Smooth muscle cell of the coronary artery (primary cell): ENCODE measurements around the gene MBD3L4. TPM values are rescaled to one million over a fixed set of nuclear protein-coding genes. Genes with fewer than 3 reads are reported as not detected.

Experiments used
- total RNA-seq: library from RNA; depleted of rRNA; stranded (reverse); fragments of >200 nt; gene quantifications from 2 replicates; pipeline ENCODE4 v1.2.3, GENCODE V29; 2014; ENCODE audit warnings: low replicate concordance

The MBD3L4 gene
- not detected in 2 replicates for total RNA-seq

DNA sequence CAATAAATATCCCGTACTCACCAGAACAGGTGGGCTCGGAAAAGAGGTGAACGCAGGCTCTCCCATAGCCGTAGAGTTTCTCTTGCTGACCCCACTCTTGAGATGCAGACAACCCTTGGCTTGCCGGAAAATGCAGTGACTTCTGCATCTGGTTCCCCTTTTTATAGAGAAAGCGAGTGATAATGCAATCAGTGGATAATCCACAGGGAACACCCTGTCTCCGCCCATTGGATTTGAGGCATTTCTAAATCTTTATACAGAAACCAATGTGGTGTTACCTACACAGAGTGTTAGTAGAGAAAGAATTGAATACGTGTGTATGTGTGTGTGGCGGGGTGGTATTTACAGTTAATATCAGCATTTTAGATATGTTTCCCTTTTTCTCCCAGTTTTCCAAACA is at the start of gene MBD3L4:
Gene MBD3L4 (minus strand): TSS at position 101 of the 400 bp plus-strand sequence. CDS start 35 bp downstream, at position 66.

DNA sequence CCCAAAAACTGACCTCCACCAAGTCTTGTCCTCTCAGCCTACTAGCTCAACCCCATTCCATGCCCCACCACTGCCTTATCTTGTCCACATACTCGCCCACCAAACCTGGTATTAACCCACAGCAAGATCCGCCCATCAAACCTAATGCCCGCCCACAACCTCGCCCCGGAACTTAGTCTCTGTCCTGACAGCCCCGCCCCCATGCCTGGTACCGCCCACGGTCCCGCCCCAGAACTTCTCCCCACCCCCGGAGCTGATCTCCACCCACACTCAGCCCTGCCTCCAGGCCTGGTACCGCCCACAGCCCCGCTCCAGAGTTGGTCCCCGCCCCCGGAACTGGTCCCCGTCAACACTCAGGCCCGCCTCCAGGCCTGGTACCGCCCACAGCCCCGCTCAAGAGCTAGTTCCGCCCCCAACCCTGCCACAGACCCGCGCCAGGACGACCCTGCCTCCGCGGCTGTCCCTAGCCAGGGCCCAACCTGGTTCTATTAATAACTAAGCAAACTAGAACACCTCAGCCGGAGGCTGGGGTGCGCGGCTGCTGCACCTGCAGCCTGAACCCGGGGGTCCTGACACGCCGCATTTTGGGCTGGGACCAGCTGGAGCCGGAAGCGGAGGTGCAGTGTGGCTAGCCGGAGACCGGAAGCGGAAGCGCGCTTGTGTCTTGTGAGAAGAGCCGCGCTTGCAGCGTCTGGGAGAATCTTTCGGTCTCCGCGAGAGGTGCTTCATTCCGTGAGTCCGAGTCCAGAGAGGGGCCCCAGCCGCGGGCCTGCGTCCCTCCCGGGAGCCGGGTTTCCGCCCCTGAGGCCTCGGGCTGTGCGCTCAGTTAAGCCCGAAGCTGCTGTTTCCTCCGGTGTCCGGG is 29.3 kb upstream of the MBD3L4 start, which contains the start of gene ZNF557:
Gene ZNF557 (plus strand): TSS at position 662 of the 862 bp plus-strand sequence. CDS start 5,372 bp downstream, outside the sequence.

DNA sequence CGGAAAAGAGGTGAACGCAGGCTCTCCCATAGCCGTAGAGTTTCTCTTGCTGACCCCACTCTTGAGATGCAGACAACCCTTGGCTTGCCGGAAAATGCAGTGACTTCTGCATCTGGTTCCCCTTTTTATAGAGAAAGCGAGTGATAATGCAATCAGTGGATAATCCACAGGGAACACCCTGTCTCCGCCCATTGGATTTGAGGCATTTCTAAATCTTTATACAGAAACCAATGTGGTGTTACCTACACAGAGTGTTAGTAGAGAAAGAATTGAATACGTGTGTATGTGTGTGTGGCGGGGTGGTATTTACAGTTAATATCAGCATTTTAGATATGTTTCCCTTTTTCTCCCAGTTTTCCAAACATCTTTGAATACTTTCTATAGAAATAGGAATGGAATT is 18.6 kb upstream of the MBD3L4 start, which contains the start of gene MBD3L3:
Gene MBD3L3 (minus strand): TSS at position 101 of the 400 bp plus-strand sequence. CDS start 71 bp downstream, at position 30.

DNA sequence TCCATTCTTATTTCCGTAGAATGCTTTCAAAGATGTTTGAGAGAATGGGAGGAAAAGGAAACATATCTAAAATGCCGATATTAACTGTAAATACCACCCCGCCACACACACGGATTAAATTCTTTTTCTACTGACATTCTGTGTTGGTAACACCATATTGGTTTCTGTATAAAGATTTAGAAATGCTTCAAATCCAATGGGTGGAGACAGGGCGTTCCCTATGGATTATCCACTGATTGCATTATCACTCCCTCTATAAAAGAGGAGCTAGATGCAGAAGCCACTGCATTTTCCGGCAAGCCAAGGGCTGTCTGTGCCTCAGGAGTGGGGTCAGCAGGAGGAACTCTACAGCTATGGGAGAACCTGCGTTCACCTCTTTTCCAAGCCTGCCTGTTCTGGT is 9.0 kb upstream of the MBD3L4 start, which contains the start of gene MBD3L2:
Gene MBD3L2 (plus strand): TSS at position 301 of the 400 bp plus-strand sequence. CDS start 53 bp downstream, at position 354.

DNA sequence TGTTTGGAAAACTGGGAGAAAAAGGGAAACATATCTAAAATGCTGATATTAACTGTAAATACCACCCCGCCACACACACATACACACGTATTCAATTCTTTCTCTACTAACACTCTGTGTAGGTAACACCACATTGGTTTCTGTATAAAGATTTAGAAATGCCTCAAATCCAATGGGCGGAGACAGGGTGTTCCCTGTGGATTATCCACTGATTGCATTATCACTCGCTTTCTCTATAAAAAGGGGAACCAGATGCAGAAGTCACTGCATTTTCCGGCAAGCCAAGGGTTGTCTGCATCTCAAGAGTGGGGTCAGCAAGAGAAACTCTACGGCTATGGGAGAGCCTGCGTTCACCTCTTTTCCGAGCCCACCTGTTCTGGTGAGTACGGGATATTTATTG is 9.7 kb downstream of the MBD3L4 start, which contains the start of gene MBD3L5:
Gene MBD3L5 (plus strand): TSS at position 301 of the 400 bp plus-strand sequence. CDS start 34 bp downstream, at position 335.

DNA sequence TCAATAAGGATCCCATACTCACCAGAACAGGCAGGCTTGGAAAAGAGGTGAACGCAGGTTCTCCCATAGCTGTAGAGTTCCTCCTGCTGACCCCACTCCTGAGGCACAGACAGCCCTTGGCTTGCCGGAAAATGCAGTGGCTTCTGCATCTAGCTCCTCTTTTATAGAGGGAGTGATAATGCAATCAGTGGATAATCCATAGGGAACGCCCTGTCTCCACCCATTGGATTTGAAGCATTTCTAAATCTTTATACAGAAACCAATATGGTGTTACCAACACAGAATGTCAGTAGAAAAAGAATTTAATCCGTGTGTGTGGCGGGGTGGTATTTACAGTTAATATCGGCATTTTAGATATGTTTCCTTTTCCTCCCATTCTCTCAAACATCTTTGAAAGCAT is 18.6 kb downstream of the MBD3L4 start, which contains the start of gene MBD3L2B:
Gene MBD3L2B (minus strand): TSS at position 101 of the 400 bp plus-strand sequence. CDS start 34 bp downstream, at position 67.

Other genes with a start within 250 kb of the MBD3L4 start
- 0.08 TPM in 1 of 2 replicates, not detected in the other for gene ADGRE1, start 152.6 kb downstream of the MBD3L4 start, total RNA-seq
- gene MBD3L2B, start 18.7 kb downstream of the MBD3L4 start, total RNA-seq: not detected in 2 replicates
- gene MBD3L5, start 9.6 kb downstream of the MBD3L4 start, total RNA-seq: not detected in 2 replicates
- not detected in 2 replicates for gene MBD3L2, start 9.1 kb upstream of the MBD3L4 start, total RNA-seq
- not detected in 2 replicates for gene MBD3L3, start 18.5 kb upstream of the MBD3L4 start, total RNA-seq
- gene ZNF557, start 29.5 kb upstream of the MBD3L4 start, total RNA-seq: 13.0 and 17.8 TPM in 2 replicates